HG03469 (cell line): Measurements from ENCODE around the gene PEX19.
"Not testable (repeated sequence)": the region's sequence is repeated elsewhere in the genome, so short reads cannot be mapped to it uniquely, and the experiment has no call there.

Experiments used
- ATAC-seq: cut with Tn5 transposase; IDR thresholded peaks from one replicate; pipeline ENCODE4 v1.9.1; 2021; ENCODE audit warnings: mild to moderate bottlenecking, moderate library complexity, moderate number of reproducible peaks; ENCODE audit not compliant: unreplicated experiment

PEX19 gene

DNA sequence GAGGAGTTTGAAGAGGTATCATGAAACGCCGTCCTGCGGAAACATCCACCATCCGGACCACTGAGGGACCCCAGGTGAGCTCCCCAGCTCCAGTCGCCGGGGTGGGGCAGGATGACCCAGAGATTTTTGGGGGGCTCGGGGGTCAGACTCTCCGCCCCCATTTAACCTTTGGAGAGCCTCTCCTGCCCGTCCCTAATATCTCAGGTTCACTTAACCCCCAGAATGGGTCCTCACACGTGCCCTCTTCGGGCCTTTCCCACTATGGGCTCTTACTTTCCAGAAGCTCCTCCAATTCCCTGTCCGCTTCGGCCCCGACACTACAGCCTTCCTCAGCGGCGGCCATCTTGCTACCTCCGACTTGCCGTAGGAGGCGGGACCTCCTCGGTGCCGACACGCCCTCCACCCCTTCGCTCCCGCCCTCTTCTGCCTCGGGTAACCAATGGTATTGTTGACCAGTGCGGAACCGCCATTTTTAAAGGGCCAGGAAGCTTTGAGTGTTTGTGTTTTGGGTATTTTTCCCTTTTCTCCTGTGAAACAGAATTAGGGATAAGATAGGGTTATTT, at the start of gene PEX19:
Gene PEX19, minus strand, starts transcription at position 352 of the 563 bp plus-strand sequence. Its CDS starts 9 bp downstream, at position 343.
- peak; percentile 89 for ATAC-seq

DNA sequence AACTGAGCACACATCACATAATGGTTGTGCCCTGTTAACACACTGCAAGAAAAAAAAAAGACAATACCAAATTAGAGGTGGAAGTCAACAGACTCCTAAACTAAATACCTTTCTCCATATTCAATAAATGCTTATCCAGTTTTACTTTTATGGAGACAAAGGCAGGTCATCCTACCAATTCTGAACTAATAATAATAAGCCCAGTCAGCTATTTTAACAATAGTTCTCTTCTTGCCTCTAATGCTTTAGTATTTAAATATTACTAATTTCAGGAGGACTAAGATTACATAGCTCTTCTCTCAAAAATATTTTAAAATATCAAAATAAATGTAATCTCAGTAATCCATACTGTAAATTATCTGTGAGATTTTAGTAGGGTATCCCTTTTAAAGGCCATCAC, 47.6 kb upstream of the PEX19 start:
- no peak for ATAC-seq

DNA sequence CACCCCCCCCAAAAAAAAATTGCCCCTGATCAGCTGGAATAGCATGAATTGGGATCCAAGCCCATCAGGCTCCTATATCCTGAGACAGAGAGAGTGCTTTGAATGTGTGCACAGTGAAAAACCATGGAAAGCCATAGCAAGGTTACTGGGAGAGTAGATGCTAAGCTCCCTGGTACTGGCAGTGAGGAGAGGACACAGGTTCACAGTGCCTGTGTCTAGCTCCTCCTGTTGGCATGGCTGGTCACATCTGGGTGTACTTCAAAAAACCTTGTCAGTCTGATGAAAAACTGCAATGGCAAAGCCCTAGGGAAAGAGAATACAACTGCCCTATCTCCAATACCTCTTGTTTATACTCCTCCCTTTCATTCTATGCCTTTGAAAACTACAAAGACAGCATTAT, 45.2 kb upstream of the PEX19 start:
- no peak for ATAC-seq

- no peak for ATAC-seq
Measured at GRCh38 chr1:160328184-160328583, 43.3 kb upstream of the PEX19 start.

- ATAC-seq: no peak
Measured at GRCh38 chr1:160326418-160326817, 41.5 kb upstream of the PEX19 start.

DNA sequence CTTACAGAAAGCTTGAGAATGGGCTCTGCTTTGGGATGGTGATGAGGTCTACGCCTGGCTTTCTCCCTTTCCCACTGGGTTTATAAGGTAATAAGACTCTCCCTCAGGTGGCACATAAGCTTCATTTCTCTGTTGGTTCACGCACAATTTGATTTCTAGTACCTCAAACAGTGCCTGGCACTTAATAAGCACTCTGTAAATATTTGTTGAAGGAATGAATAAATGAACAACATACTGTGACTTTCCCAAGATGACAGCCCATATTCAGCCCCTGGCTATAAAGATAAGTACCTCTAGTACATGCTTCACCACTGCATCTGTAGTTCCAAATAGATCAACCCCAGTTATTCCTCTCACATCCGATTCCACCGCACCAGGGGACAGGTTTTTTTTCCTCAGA, 40.3 kb upstream of the PEX19 start:
- ATAC-seq: no peak

GRCh38 chr1:160322831-160323230, 37.9 kb upstream of the PEX19 start:
- ATAC-seq: no peak

DNA sequence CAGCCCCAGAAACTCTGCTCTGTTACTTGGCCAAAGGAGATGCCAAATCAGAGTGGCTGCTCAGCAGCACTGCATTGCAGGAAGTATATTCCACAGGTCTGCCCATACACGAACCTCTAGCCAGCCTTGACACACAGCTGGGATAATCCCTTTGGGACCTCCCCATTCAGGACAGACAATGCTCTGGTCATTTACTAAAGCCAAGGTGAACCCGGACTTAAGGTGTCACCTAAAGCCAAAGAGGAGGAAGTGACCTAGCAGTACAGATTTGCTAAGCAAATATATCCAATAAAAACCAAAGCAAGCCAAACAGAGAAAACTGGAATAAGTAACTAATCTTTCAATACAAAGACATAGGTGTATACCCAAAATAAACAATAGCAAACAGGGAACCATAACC, 30.4 kb upstream of the PEX19 start:
- no peak for ATAC-seq

GRCh38 chr1:160309571-160309970, 24.6 kb upstream of the PEX19 start:
- no peak for ATAC-seq

DNA sequence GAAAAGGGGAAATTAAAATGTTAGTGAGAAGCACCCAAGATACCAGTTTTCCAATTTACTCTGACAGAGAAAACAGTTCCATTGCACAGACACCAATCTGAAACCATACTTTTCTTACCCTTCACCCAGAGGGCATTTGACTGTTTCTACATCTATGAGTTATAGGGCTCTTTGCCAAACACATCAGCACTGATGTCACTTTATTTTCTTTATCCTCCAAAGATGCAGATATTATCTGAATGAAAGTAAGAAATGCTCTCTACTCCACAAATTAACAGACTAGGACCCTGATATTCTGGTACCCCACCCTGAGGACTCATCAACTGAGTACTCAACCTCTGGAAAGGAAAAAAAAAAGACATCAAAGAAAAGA, 24.2 kb upstream of the PEX19 start:
- no peak for ATAC-seq

DNA sequence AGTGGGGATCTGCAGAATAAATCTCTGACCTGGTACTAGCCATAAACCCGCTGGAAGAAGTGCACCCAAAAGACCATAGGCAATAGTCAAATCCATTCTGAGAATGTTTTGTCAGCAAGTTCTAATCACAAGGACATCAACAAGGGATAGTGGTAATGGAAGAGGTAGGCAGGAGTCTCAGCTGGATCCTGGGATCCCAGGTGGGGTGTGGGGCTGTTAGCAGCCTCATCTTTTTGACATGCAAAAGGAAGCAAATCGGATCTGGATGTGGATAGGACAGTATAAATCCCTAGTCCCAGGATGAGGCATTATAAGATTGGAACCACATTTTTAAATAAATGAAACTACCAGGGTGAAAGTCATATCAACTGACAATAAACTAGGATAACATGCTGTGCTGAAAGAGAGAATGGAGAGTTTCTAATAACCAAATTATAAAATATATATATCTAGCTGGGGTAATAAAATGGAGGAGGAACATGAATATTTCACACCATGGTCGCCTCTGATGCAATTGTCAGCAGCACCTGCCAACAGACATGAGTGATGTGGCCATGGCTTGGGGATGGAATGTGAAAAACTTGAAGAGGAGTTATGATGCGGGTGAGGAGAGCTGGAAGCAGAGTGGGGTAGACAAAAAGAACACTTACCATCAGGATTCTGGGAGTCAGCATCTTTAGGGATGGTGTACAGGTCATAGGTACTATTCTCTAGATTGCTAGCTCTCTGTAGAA, 23.7 kb upstream of the PEX19 start:
- no peak for ATAC-seq

- ATAC-seq: no peak
Measured at GRCh38 chr1:160307118-160307791, 22.3 kb upstream of the PEX19 start.

GRCh38 chr1:160300173-160300572, 15.2 kb upstream of the PEX19 start:
- ATAC-seq: no peak

DNA sequence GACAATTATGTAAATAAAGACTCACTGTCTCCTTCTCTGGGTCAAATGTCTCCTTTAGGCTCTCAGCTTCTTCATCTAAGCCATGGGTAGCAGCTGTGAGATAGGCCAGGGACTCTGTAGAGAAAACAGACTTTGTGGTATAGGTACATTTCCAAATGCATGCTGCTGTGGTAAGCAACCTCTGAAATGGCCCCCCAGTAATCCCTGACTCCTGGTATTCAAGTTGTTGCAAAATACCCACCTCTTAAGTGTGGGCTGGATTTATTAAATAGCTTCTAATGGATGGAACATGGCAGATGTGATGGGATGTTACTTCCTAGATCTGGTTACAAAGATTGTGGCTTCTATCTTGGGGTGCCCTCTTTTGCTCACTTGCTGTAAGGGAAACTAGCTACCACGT, 11.1 kb upstream of the PEX19 start:
- no peak for ATAC-seq

GRCh38 chr1:160293020-160293968, 8.4 kb upstream of the PEX19 start:
- ATAC-seq: no peak

- peak; percentile 58 for ATAC-seq
Measured at GRCh38 chr1:160291248-160292220, 6.6 kb upstream of the PEX19 start.

DNA sequence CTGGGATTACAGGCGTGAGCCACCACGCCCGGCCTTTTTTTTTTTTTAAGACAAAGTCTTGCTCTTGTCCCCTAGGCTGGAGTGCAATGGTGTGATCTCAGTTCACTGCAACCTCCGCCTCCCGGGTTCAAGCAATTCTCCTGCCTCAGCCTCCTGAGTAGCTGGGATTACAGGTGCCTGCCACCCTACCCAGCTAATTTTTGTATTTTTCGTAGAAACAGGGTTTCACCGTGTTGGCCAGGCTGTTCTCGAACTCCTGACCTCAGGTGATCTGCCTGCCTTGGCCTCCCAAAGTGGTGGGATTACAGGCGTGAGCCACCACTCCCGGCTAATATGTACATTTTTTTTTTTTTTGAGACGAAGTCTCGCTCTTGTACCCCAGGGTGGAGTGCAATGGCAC, 2.8 kb upstream of the PEX19 start:
- not testable (repeated sequence) for ATAC-seq

GRCh38 chr1:160285506-160285905, 573 bp upstream of the PEX19 start:
- ATAC-seq: no peak

DNA sequence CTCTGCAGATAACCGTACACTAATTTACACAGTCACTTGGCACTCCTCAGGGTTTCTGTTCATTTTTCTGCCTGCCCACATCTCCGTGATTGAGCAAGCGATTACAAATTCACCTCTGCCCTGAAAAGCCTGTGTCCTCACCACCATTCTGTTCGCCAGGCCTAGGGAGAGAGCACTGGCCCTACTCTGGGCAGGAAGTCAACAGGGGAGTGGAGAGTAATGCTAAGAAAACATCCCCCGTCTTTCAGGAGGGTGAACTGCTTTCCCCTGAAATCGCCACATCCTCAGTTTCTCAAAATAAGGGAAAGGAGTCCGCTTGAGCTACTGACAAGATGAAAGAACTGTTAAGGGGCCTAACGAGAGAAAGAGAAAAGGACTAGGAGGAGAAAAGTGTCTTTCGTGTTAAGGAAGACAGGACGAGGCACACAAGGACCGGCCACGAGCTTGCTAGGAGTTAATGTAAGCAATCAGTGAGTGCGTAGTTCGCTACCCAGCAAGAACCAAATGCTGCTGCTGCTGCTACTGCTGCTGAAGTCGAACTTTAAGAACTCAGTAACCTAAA, 632 bp downstream of the PEX19 start:
- no peak for ATAC-seq

GRCh38 chr1:160282807-160283206, 2.1 kb downstream of the PEX19 start:
- no peak for ATAC-seq
